CD4-positive, alpha-beta T cell (primary cell): Measurements from ENCODE around the gene UBALD2. TPM values are rescaled to one million over a fixed set of nuclear protein-coding genes. Genes with fewer than 3 reads are reported as not detected.
"Not testable (repeated sequence)": the region's sequence is repeated elsewhere in the genome, so short reads cannot be mapped to it uniquely, and the experiment has no call there.

Experiments
- ATAC-seq: fragments of 200-7000 bp; cut with Tn5 transposase; one replicate; pipeline ENCODE4 v1.10.0; 2022; ENCODE audit warnings: mild to moderate bottlenecking; ENCODE audit not compliant: poor library complexity
- CTCF ChIA-PET: fragments of 350-600 bp; sonication (Branson Sonifier 250); formaldehyde crosslinking; loops from one replicate; lab custom pipeline; 2021; ENCODE audit warnings: antibody characterized with exemption, inconsistent platforms; lab: Charles Lee
- POLR2A ChIA-PET: fragments of 350-600 bp; sonication (Branson Sonifier 250); formaldehyde crosslinking; loops from one replicate; lab custom pipeline; 2021; ENCODE audit warnings: antibody characterized with exemption, inconsistent platforms; lab: Charles Lee
- DNase-seq, 14 experiments: peaks; one replicate each; pipeline ENCODE4 v3.0.0-alpha.2; 2013 to 2020; ENCODE audit warnings: mixed read lengths in 2 of 14
- H3K27ac ChIP-seq, 2 donors: one replicate each; pipeline versions ENCODE4 v1.5.1 to v1.7.0; 2013; ENCODE audit warnings: low read length in 2 of 2, low read depth in 1 of 2, mild to moderate bottlenecking in 1 of 2
- H3K27me3 ChIP-seq, 2 experiments: 1 replicate in 1 of 2; 2 replicates in 1 of 2; pipeline versions ENCODE4 v1.6.1 to v1.7.0; 2013; ENCODE audit warnings: low read length in 2 of 2, control low read depth in 1 of 2, mild to moderate bottlenecking in 1 of 2, moderate library complexity in 1 of 2; ENCODE audit not compliant: insufficient read depth in 2 of 2, control insufficient read depth in 1 of 2
- H3K36me3 ChIP-seq: one replicate; pipeline ENCODE4 v1.6.1; 2013; ENCODE audit warnings: low read length, control low read depth; ENCODE audit not compliant: insufficient read depth
- H3K4me1 ChIP-seq: one replicate; pipeline ENCODE4 v1.6.1; 2013; ENCODE audit warnings: low read length, control low read depth; ENCODE audit not compliant: insufficient read depth
- H3K4me3 ChIP-seq: one replicate; pipeline ENCODE4 v1.5.1; 2013; ENCODE audit warnings: mild to moderate bottlenecking, low read length, moderate library complexity
- H3K9me3 ChIP-seq, 2 experiments: 1 replicate in 1 of 2; 2 replicates in 1 of 2; pipeline versions ENCODE4 v1.6.1 to v1.7.0; 2013; ENCODE audit warnings: low read length in 2 of 2, mild to moderate bottlenecking in 2 of 2, control low read depth in 1 of 2, moderate library complexity in 1 of 2; ENCODE audit not compliant: control insufficient read depth in 1 of 2, insufficient read depth in 1 of 2
- H3K27ac Mint-ChIP-seq: one replicate; pipeline ENCODE4 v1.8.0; 2020; ENCODE audit warnings: mixed read lengths
- H3K27me3 Mint-ChIP-seq: one replicate; pipeline ENCODE4 v1.8.0; 2021; ENCODE audit warnings: mixed read lengths
- H3K36me3 Mint-ChIP-seq: one replicate; pipeline ENCODE4 v1.8.0; 2021; ENCODE audit warnings: low read depth, mixed read lengths
- H3K4me1 Mint-ChIP-seq: one replicate; pipeline ENCODE4 v1.8.0; 2021; ENCODE audit warnings: low read depth, mixed read lengths
- H3K4me3 Mint-ChIP-seq: one replicate; pipeline ENCODE4 v1.8.0; 2020; ENCODE audit warnings: mild to moderate bottlenecking, mixed read lengths
- H3K9me3 Mint-ChIP-seq: one replicate; pipeline ENCODE4 v1.8.0; 2020; ENCODE audit warnings: mixed read lengths
- CTCF ChIP-seq: fragments of 200-600 bp; IDR thresholded peaks from one replicate; pipeline ENCODE4 v1.8.0; 2022; ENCODE audit warnings: antibody characterized with exemption, mild to moderate bottlenecking
- intact Hi-C, 2 experiments: fragments of 100-400 bp; cut with DNase I in 1 of 2; cut with micrococcal nuclease in 1 of 2; formaldehyde crosslinking; loops; one replicate each; pipeline versions ENCODE4 v1.15.1 to v1.9.0; 2023 to 2025; cut with DNase I, micrococcal nuclease
- total RNA-seq, 174 experiments: library from RNA in 2 of 174; stranded (reverse) in 2 of 174; gene quantifications; one replicate each; pipeline ENCODE4 v1.2.3 and lab custom pipeline; 2021 to 2026

UBALD2 gene
- total RNA-seq, 2 experiments from 2014 or later, result 253 to 265 TPM

GRCh38 chr17:76297436-76297835, 32.3 kb downstream of the UBALD2 start:
- Histone ChIP-seq H3K4me3 (no peak overlapping the region), H3K36me3 (no peaks in the 10 kb centered on the region), H3K27ac (no peak overlapping the region), H3K4me1 (peaks cover 2% of the 10 kb centered on the region), H3K9me3 (no peaks in the 10 kb centered on the region), H3K27me3 (no peaks in the 10 kb centered on the region)
- H3K27ac Mint-ChIP-seq, result no peak overlapping the region
- no peaks in the 10 kb centered on the region for H3K36me3 Mint-ChIP-seq
- no peak for DNase-seq
- no peaks in the 10 kb centered on the region for H3K27me3 Mint-ChIP-seq
- intact Hi-C loops, result loop anchor here in 1 of 2 experiments (5.0 to 10.0 kb wide), 2 partner anchors 175 to 393 kb away; partner anchors contain the start of gene MRPL38
- ChIA-PET POLR2A (interaction anchor here (1.2 kb wide), 1 partner anchor 87 kb away, joined by 3 read pairs; the partner anchor contains the start of gene SPHK1), CTCF (interaction anchor here (1.2 to 4.3 kb wide), 3 partner anchors 18 to 283 kb away, joined by 3 to 17 read pairs (median 4); no protein-coding TSS in a partner anchor)
- H3K9me3 Mint-ChIP-seq, result no peaks in the 10 kb centered on the region
- no peak for TF ChIP-seq CTCF
- peaks cover 4% of the 10 kb centered on the region for H3K4me1 Mint-ChIP-seq
- H3K4me3 Mint-ChIP-seq, result no peak overlapping the region
- no peak for ATAC-seq

- H3K9me3 Mint-ChIP-seq, result no peaks in the 10 kb centered on the region
- no peak overlapping the region for H3K27ac Mint-ChIP-seq
- intact Hi-C loops, result loop anchor here in 1 of 2 experiments (10.0 kb wide), 1 partner anchor 200 kb away; the partner anchor contains the start of gene RHBDF2
- H3K27me3 Mint-ChIP-seq, result no peaks in the 10 kb centered on the region
- no peak overlapping the region for H3K27ac ChIP-seq
- CTCF ChIA-PET, result interaction anchor here (1.6 to 2.2 kb wide), 2 partner anchors 80 to 93 kb away, joined by 6 to 15 read pairs; partner anchors contain the start of gene SPHK1
- DNase-seq (no peak), ATAC-seq (no peak)
- H3K4me3 Mint-ChIP-seq, result no peak overlapping the region
- H3K9me3 ChIP-seq, result no peaks in the 10 kb centered on the region
- no peak overlapping the region for H3K4me3 ChIP-seq
- H3K36me3 ChIP-seq, result no peaks in the 10 kb centered on the region
- H3K4me1 Mint-ChIP-seq, result no peaks in the 10 kb centered on the region
- POLR2A ChIA-PET, result no interaction called here
- no peak for TF ChIP-seq CTCF
- H3K27me3 ChIP-seq, result no peaks in the 10 kb centered on the region
- H3K4me1 ChIP-seq, result no peaks in the 10 kb centered on the region
- H3K36me3 Mint-ChIP-seq, result peaks cover 3% of the 10 kb centered on the region
Measured at GRCh38 chr17:76304226-76305134, 39.3 kb downstream of the UBALD2 start.

- CTCF ChIA-PET, H3K36me3 Mint-ChIP-seq, H3K36me3 ChIP-seq, H3K4me1 Mint-ChIP-seq, H3K27me3 Mint-ChIP-seq, H3K27ac Mint-ChIP-seq, H3K4me1 ChIP-seq, ATAC-seq, H3K9me3 ChIP-seq, H3K4me3 ChIP-seq, H3K27me3 ChIP-seq, DNase-seq, H3K4me3 Mint-ChIP-seq, H3K9me3 Mint-ChIP-seq, H3K27ac ChIP-seq: not testable (repeated sequence)
- intact Hi-C loops, result loop anchor here in 1 of 2 experiments (10.0 kb wide), 1 partner anchor 200 kb away; the partner anchor contains the start of gene RHBDF2
- POLR2A ChIA-PET, result interaction anchor here (0.9 kb wide), 1 partner anchor 94 kb away, joined by 4 read pairs; no protein-coding TSS in a partner anchor
Measured at GRCh38 chr17:76305135-76305454, 39.9 kb downstream of the UBALD2 start.
